Amniotic epithelial cell (primary cell): ENCODE measurements around the gene SCN8A.

Source experiments
- DNase-seq: peaks from one replicate; pipeline ENCODE4 v3.0.0-alpha.2; 2010; ENCODE audit warnings: low read depth

SCN8A gene

GRCh38 chr12:51717326-51717925, 126.4 kb downstream of the SCN8A start:
- DNase-seq, result no peak

GRCh38 chr12:51721282-51721940, 130.4 kb downstream of the SCN8A start:
- peak; percentile 27 for DNase-seq

GRCh38 chr12:51722431-51722830, 131.4 kb downstream of the SCN8A start:
- DNase-seq, result no peak

GRCh38 chr12:51726161-51726560, 135.1 kb downstream of the SCN8A start:
- no peak for DNase-seq

- DNase-seq, result no peak
These were observed 135.9 kb downstream of the SCN8A start for GRCh38 chr12:51726931-51727330.

GRCh38 chr12:51729331-51729730, 138.3 kb downstream of the SCN8A start:
- no peak for DNase-seq

- DNase-seq, result no peak
These were observed 139.7 kb downstream of the SCN8A start for GRCh38 chr12:51730745-51731144.

GRCh38 chr12:51740536-51740935, 149.5 kb downstream of the SCN8A start:
- no peak for DNase-seq

- DNase-seq, result peak; percentile 38
These were observed 153.2 kb downstream of the SCN8A start for GRCh38 chr12:51744235-51744634.

GRCh38 chr12:51744957-51745356, 153.9 kb downstream of the SCN8A start:
- DNase-seq, result no peak

- DNase-seq, result no peak
These were observed 155.4 kb downstream of the SCN8A start for GRCh38 chr12:51746416-51746815.

- DNase-seq, result no peak
These were observed 157.2 kb downstream of the SCN8A start for GRCh38 chr12:51748235-51748634.

- no peak for DNase-seq
These were observed 158.4 kb downstream of the SCN8A start for GRCh38 chr12:51749206-51749985.

- no peak for DNase-seq
These were observed 158.9 kb downstream of the SCN8A start for GRCh38 chr12:51749986-51750317.

GRCh38 chr12:51751661-51752060, 160.6 kb downstream of the SCN8A start:
- no peak for DNase-seq

GRCh38 chr12:51752234-51752889, 161.3 kb downstream of the SCN8A start:
- DNase-seq, result peak; percentile 96

- DNase-seq, result no peak
These were observed 163.1 kb downstream of the SCN8A start for GRCh38 chr12:51753980-51754675.

- no peak for DNase-seq
These were observed 164.2 kb downstream of the SCN8A start for GRCh38 chr12:51755251-51755650.

GRCh38 chr12:51759175-51759574, 168.1 kb downstream of the SCN8A start:
- DNase-seq, result peak; percentile 44

GRCh38 chr12:51759695-51760094, 168.7 kb downstream of the SCN8A start:
- DNase-seq, result no peak

- DNase-seq, result no peak
These were observed 169.2 kb downstream of the SCN8A start for GRCh38 chr12:51760231-51760630.

GRCh38 chr12:51763743-51764142, 172.7 kb downstream of the SCN8A start:
- DNase-seq, result no peak
